ENCODE data around the gene ADAMTS2.
"Not testable (repeated sequence)": the region's sequence is repeated elsewhere in the genome, so short reads cannot be mapped to it uniquely, and the experiment has no call there.

The ADAMTS2 gene

DNA sequence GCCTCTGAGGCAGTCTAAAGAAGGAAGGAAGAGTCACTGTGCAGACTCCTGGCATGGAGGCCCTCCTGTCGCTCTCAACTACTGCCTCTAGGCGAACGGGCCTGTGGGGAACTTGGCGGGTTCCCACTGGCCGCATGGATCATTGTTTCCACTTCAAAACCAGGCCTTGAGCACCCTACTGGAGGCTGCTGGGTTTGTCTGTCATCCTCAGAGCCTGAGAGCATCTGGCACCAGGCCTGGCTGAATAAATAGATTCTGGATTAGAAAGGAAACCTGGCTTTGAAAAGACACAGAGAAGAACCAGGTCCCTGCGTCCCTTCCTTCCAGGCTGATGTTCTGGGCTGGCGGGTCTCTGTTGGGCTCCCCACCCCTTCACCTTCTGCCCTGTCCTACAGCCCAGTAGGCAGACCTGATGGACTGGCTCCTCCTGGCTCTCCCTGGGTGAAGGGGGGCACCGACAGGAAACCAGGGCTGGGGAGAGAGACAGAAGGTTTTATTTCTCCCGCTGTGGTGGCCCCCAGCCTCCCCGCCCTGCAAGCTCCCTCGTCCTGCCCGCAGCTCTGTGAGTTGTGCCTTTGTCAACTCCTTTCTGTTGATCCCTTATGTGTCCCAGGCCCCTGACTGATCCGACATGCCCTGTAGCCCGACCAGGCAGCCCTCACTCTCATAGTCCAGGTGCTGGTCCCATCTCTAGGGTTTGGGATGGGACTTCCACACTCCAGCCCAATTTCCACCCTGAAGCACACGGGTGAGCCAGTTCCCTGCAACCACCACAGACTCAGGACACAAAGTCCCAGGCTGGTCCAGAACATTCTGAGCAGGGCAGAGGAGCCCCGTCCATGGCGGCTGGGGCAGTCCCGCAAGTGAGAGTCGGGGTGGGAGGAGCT, 50.1 kb downstream of the ADAMTS2 start:
- no peak for DNase-seq

GRCh38 chr5:179294131-179294780, 51.0 kb downstream of the ADAMTS2 start:
- no peak for DNase-seq

GRCh38 chr5:179292681-179293635, 52.3 kb downstream of the ADAMTS2 start:
- no peak for DNase-seq

DNA sequence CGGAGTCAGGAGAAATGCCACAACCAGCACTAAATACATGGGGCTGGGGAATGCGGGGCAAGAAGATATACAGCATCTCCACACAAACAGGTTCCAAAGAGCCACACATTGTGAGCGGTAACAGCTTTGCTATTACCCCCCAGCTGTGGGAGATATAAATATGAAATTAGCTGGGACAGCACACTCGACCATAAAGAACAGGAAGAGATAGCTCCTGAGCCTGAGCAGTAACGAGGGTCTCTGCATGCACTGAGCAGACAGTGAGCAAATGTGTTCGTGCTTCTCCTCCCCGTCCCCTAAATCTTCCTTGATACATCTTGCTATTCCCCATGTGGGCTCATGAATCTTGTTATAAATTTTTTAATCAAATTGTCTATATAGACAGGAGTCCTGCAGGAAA, 53.1 kb downstream of the ADAMTS2 start:
- DNase-seq = no peak

DNA sequence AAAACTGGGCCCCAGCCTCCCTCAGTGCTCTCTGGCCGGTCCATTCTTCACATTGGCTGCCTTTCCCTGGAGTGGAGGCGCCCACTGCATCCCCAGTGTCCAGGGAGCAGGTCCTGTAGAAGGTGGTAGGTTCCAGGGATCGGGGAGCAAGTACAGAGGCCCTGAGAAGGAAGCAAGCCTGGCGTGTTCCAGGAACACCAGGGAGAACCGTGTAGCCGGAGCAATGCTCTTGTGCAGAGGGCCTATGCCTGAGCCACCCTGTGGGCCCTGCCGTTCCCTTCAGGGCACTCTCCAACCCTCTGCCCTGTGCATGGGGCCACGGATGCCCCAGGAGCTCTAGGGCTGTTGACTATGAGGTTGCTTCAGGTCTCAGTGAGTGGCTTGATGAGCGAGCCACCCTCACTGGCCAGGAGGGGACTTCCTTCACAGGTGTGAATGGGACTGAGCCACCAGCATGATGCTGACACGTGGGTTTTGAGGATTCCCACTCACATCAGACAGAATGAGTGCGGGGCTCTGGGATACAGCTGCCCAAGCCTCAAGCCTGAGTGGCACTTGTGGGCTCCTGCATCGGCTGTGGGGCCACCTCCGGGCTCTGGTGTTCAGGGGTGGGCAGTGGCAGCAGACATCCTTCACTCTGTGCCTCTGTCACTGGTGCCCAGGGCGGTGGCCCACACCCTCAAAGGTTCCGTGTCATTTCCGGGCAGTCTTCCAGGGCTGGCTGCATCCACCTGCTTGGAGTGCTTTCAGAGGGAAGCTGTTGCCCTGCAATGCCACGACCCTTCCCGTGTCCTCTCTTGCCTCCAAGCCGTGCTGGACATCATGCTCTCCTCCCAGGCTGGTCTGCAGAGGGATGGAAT, 54.4 kb downstream of the ADAMTS2 start:
- DNase-seq = no peak

DNA sequence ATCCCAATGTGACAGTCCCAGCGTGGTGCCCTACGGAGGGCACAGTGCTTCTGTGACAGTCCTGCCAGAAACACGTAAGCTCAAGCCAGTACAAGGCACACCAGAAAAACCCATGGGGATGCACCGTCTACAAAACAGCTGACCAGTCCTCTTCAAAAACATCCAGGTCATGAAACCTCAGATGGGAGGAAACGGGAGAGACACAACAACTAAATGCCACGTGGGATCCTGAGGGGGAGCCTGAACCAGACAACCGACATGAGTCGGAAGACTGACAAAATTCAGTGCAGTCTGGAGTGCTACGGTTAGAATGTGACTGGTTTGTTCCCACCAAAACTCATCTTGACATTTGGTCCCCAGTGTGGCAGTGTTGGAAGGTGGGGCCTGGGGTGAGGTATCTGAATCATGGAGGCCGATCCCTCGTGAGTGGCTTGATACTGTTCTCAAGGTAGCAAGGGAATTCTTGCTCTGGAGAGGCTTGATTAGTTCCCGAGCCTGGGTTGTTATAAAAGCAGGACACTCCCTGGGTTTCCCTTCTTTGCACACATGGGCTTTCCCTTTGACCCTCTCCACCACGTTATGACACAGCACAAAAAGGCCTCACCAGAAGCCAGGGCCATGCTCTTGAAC, 55.4 kb downstream of the ADAMTS2 start:
- no peak for DNase-seq

DNA sequence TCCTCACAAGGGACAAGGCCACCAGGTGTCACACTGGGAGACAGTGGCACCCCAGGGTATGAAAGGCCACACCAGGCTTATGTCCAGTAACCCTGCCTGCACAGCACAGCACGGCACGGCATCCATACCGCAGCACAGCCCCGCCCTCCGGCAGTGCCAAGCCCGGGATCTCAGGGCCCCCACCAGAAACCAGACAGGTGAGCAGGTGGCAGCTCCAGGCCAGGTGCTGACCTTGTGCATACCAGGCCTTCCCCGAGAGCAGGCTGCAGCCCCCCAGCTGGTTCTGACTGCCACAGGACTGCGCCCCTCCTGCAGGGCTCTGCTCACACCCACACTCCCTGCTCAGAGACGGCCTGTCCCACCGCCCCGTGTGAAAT, 56.5 kb downstream of the ADAMTS2 start:
- no peak for DNase-seq

- DNase-seq = no peak
Measured at GRCh38 chr5:179288101-179288808, 57.0 kb downstream of the ADAMTS2 start.

DNA sequence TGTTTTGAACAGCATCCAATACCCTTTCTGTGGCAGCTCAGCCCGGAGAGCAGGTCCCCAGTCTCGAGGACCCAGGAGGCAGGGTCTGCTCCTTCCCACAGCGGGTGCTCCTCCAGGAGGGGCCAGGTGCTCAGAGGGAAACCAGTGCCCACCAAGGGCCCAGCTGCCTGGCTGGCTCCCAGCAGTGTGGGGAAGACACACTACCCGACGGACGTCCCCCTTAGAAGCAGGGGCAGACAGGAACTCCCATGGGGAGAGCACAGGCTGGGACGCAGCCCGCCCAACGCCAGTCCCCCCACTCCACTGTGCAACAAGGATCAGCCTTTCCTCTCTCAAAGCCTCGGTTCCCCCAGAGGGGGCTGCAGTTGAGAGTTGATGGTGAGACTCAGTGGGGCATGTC, 57.6 kb downstream of the ADAMTS2 start:
- no peak for DNase-seq

GRCh38 chr5:179287071-179287470, 58.2 kb downstream of the ADAMTS2 start:
- no peak for DNase-seq

DNA sequence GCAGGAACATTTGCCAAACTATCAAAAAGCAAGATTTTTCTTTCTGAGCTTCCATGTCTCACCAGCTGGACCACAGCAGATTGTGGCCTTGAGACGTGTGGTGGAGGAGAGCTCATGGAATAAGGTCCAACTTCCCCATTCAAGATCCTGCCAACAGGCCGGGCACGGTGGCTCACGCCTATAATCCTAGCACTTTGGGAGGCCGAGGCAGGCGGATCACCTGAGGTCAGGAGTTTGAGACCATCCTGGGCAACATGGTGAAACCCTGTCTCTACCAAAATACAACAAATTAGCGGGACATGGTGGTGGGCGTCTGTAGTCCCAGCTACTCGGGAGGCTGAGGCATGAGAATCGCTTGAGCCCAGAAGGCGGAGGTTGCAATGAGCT, 59.5 kb downstream of the ADAMTS2 start:
- not testable (repeated sequence) for DNase-seq

DNA sequence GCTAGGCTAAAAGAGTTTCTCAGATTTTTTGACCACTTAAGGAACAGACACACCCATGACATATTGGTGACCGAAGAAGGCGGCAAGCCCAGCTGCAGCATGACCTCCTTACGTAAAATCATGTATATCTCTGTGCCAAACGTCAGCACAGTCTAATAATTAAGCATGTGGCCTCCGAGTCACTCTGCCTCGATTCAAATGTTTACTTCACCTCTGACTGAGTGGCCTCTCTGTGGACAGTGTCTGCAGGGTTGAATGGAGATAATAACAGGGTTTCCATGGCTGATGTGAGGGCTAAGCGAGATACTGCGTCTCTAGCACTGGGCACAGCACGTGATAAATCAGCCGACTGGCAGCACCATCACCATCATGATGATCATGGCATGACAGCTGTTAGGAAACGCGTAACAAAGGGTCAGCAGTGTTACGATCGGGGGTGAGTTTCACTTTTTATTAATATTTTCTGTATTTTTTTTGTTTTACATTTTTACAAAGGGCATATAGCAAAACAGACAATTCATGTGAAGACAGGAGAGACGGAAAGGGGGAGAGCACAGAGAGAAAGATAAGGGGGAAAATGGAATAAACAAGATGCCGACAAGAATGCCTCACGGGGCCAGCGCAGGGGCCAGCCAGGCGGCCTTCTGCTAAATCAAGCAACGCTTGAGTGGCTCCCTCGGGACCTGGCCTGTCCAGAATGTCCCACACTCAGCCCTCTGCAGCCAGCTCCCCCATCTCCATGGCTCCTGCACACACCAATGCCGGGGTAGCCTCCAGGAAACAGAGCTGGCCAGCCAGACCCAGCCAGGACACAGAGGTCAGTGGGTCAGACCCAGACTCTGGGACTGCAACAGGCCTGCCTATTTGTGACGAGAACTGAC, 60.3 kb downstream of the ADAMTS2 start:
- no peak for DNase-seq

DNA sequence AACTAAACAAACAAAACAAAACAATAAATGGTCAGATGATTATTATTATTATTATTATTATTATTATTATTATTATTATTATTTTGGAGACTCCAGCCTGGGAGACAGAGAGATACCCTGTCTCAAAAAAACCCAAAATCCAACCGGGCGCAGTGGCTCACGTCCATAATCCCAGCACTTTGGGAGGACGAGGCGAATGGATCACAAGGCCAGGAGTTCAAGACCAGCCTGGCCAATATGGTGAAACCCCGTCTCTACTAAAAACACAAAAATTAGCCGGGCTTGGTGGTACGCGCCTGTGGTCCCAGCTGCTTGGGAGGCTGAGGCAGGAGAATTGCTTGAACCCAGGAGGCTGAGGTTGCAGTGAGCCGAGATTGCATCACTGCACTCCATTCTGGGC, 61.4 kb downstream of the ADAMTS2 start:
- DNase-seq = not testable (repeated sequence)

DNA sequence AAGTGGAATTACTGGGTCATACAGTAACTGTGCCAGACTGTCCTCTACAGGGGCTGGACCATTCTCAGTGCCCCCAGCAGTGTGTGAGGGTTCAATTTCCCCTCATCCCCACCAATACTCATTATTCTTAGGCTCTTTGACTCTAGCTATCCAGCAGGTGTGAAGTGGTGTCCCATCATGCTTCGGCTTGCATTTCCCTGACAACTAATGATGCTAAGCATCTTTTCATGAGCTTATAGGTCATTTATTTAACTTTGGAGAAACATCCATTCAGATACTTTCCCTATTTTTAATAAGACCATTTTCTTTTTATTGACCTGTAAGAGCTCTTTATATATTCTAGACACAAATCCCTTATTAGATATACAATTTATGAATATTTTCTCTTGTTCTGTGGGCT, 63.6 kb downstream of the ADAMTS2 start:
- DNase-seq = no peak

GRCh38 chr5:179280095-179280490, 65.2 kb downstream of the ADAMTS2 start:
- DNase-seq = no peak

- DNase-seq = no peak
Measured at GRCh38 chr5:179279347-179280094, 65.7 kb downstream of the ADAMTS2 start.

DNA sequence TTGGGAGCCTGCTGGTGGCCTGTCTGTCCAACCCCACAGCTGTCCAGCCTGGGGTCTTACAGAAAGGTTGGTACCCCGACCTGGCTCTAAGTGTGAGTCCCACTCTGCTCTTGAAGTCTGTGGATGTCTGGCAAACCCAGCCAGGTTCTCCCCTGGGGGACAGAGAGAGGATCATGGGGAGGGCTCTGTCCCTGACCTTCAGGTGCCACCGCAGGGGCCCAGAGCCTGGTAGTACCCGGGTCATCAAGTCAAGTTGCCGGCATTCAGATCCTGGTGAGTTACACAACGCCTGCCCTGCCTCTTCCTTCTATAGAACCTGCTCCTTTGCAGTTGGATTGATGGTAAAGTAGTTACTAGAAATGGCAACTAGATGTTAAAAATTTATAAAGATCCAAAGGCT, 66.7 kb downstream of the ADAMTS2 start:
- no peak for DNase-seq

DNA sequence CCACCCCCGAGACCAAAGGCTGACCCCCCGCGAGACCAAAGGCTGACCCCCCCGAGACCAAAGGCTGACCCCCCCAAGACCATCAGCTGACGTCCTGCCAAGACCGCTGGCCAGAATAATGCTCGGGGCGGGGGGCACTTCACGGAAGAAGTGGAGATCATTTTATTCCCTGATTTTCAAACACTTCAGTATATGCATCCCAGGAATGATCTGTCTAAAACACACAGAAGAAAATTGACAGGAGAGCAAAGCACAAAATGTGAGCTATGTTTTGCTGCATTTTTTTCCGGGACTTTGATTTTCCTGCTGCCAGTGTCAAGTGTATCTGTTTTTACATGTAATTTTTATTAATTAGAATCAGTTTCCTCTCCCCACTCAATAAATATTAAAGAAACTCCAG, 67.1 kb downstream of the ADAMTS2 start:
- DNase-seq = no peak

- DNase-seq = no peak
Measured at GRCh38 chr5:179276838-179277395, 68.3 kb downstream of the ADAMTS2 start.

Measured in NCI-H1694 (cell line).